PC-3 (cell line): Measurements from ENCODE around the gene MED13L. TPM values are rescaled to one million over a fixed set of nuclear protein-coding genes. Genes with fewer than 3 reads are reported as not detected.

ENCODE experiments used
- ATAC-seq: fragments of 200-7000 bp; cut with Tn5 transposase; 2 replicates; pipeline ENCODE4 v1.9.1; 2020; ENCODE audit warnings: mild to moderate bottlenecking, moderate library complexity
- BruUV-seq: library from RNA; stranded (reverse); fragments of 400-500 nt; replicated peaks from 2 replicates; lab custom pipeline; 2021; lab: Mats Ljungman, UMichigan
- CTCF ChIA-PET: fragments of 300-600 bp; sonication (Branson Sonifier 250); formaldehyde crosslinking; loops from one replicate; lab custom pipeline; 2022; ENCODE audit warnings: antibody characterized with exemption; lab: Charles Lee
- POLR2A ChIA-PET: fragments of 300-600 bp; sonication (Branson Sonifier 250); formaldehyde crosslinking; loops from one replicate; lab custom pipeline; 2022; ENCODE audit warnings: antibody characterized with exemption; ENCODE audit not compliant: unreplicated experiment; lab: Charles Lee
- DNase-seq: peaks from one replicate; pipeline ENCODE4 v3.0.0-alpha.2; 2015
- H2AFZ ChIP-seq: fragments of 300-600 bp; sonication (generic); 2 replicates; pipeline ENCODE4 v1.6.0; 2016; ENCODE audit warnings: antibody characterized with exemption, low read length
- H3F3A ChIP-seq: fragments of 300-600 bp; sonication (generic); one replicate; pipeline ENCODE4 v1.6.0; 2017; ENCODE audit warnings: antibody characterized with exemption, low read length, control low read depth, mild to moderate bottlenecking; ENCODE audit not compliant: unreplicated experiment
- H3K27ac ChIP-seq: fragments of 300-600 bp; sonication (generic); 2 replicates; pipeline ENCODE4 v1.5.1; 2016; ENCODE audit warnings: mild to moderate bottlenecking, low read length
- H3K27me3 ChIP-seq: fragments of 300-600 bp; sonication (generic); 2 replicates; pipeline ENCODE4 v1.6.1; 2016; ENCODE audit warnings: low read length, mixed read lengths
- H3K36me3 ChIP-seq: fragments of 300-600 bp; sonication (generic); 2 replicates; pipeline ENCODE4 v1.6.1; 2016; ENCODE audit warnings: low read depth, mixed run types, low read length, mixed read lengths
- H3K4me1 ChIP-seq: fragments of 300-600 bp; sonication (generic); 2 replicates; pipeline ENCODE4 v1.5.1; 2016; ENCODE audit warnings: low read length; ENCODE audit not compliant: insufficient read depth
- H3K4me2 ChIP-seq: fragments of 300-600 bp; sonication (generic); 2 replicates; pipeline ENCODE4 v1.6.0; 2016; ENCODE audit warnings: low read length
- H3K4me3 ChIP-seq: fragments of 300-600 bp; sonication (generic); 2 replicates; pipeline ENCODE4 v1.5.1; 2016; ENCODE audit warnings: mild to moderate bottlenecking, low read length, mixed read lengths
- H3K79me2 ChIP-seq: fragments of 300-600 bp; sonication (generic); 2 replicates; pipeline ENCODE4 v1.6.1; 2017; ENCODE audit warnings: low read length, mixed read lengths
- H3K9ac ChIP-seq: fragments of 300-600 bp; sonication (generic); 2 replicates; pipeline ENCODE4 v1.6.0; 2016; ENCODE audit warnings: mild to moderate bottlenecking, low read length
- H3K9me2 ChIP-seq: fragments of 300-600 bp; sonication (generic); replicated peaks from 2 replicates; pipeline ENCODE4 v1.6.1; 2016; ENCODE audit warnings: mixed run types, low read length, mixed read lengths
- H3K9me3 ChIP-seq: fragments of 300-600 bp; sonication (generic); 2 replicates; pipeline ENCODE4 v1.6.1; 2016; ENCODE audit warnings: low read length, mixed read lengths
- H4K20me1 ChIP-seq: fragments of 300-600 bp; sonication (generic); 2 replicates; pipeline ENCODE4 v1.6.1; 2016; ENCODE audit warnings: low read length, mixed read lengths
- EZH2 ChIP-seq: fragments of 300-600 bp; sonication (generic); IDR thresholded peaks from one replicate; pipeline ENCODE4 v1.6.1; 2017; ENCODE audit warnings: antibody characterized with exemption, mild to moderate bottlenecking, low read length; ENCODE audit not compliant: unreplicated experiment
- EZH2phosphoT487 ChIP-seq: fragments of 300-600 bp; sonication (generic); IDR thresholded peaks from 2 replicates; pipeline ENCODE4 v1.6.1; 2018; ENCODE audit warnings: mild to moderate bottlenecking, antibody characterized with exemption, low read length, borderline replicate concordance
- intact Hi-C: fragments of 100-400 bp; cut with micrococcal nuclease; formaldehyde crosslinking; loops from 2 replicates; pipeline ENCODE4 v1.9.0; 2023
- total RNA-seq: library from RNA; depleted of rRNA; stranded (reverse); fragments of >200 nt; gene quantifications from 2 replicates; pipeline ENCODE4 v1.2.3, GENCODE V29; 2014
- TF ChIP-seq, protein P1 (sequence below): fragments of 300-600 bp; sonication (generic); conservative IDR thresholded peaks from 2 replicates; pipeline ENCODE4 v1.5.1; 2017; ENCODE audit warnings: antibody characterized with exemption, low read depth, mild to moderate bottlenecking, low read length

Gene MED13L
- total RNA-seq, 1 experiment from 2014 or later = 61.2 TPM

DNA sequence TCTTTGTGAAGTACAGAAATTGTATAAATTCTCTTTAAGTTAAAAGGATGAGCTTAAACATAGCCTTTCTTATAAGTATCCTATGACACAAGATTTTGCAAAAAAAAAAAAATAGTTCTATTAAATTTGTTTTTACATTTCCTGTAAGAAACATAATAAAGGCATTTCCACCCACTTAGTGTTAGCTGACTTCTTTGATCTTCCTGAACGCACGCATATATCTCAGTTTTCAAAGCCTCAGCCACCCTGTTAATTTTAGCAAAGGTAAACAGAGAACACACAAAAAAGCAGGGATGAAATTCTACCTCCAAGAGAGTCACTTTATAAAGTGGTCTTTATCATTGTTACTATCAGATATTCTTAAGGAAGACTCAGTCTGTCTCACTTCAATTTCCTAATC is 277.9 kb downstream of the MED13L start:
- Histone ChIP-seq H3K9me2 (no peaks in the 10 kb centered on the region), H3K9me3 (no peaks in the 10 kb centered on the region), H4K20me1 (no peaks in the 10 kb centered on the region), H3K4me2 (no peak overlapping the region), H3K9ac (no peak overlapping the region), H3K27ac (no peak overlapping the region), H2AFZ (no peak overlapping the region), H3K27me3 (no peaks in the 10 kb centered on the region), H3K79me2 (no peaks in the 10 kb centered on the region), H3F3A (no peaks in the 10 kb centered on the region), H3K4me1 (peaks cover 17% of the 10 kb centered on the region), H3K4me3 (no peak overlapping the region), H3K36me3 (peaks cover 42% of the 10 kb centered on the region)
- ChIA-PET POLR2A (interaction anchor here (0.6 to 0.7 kb wide), 2 partner anchors 193 to 696 kb away, joined by 8 to 22 read pairs; no protein-coding TSS in a partner anchor), CTCF (interaction anchor here (0.7 kb wide), 1 partner anchor 1096 kb away, joined by 6 read pairs; no protein-coding TSS in a partner anchor)
- DNase-seq (no peak), ATAC-seq (no peak)
- intact Hi-C loops = loop anchor here (5.0 kb wide), 2 partner anchors 138 to 708 kb away; no protein-coding TSS in a partner anchor
- TF ChIP-seq EZH2 = no peak
- TF ChIP-seq EZH2phosphoT487 = no peak
- TF ChIP-seq, protein P1, sequence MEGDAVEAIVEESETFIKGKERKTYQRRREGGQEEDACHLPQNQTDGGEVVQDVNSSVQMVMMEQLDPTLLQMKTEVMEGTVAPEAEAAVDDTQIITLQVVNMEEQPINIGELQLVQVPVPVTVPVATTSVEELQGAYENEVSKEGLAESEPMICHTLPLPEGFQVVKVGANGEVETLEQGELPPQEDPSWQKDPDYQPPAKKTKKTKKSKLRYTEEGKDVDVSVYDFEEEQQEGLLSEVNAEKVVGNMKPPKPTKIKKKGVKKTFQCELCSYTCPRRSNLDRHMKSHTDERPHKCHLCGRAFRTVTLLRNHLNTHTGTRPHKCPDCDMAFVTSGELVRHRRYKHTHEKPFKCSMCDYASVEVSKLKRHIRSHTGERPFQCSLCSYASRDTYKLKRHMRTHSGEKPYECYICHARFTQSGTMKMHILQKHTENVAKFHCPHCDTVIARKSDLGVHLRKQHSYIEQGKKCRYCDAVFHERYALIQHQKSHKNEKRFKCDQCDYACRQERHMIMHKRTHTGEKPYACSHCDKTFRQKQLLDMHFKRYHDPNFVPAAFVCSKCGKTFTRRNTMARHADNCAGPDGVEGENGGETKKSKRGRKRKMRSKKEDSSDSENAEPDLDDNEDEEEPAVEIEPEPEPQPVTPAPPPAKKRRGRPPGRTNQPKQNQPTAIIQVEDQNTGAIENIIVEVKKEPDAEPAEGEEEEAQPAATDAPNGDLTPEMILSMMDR = no peak
- no TSS peak for BruUV-seq

DNA sequence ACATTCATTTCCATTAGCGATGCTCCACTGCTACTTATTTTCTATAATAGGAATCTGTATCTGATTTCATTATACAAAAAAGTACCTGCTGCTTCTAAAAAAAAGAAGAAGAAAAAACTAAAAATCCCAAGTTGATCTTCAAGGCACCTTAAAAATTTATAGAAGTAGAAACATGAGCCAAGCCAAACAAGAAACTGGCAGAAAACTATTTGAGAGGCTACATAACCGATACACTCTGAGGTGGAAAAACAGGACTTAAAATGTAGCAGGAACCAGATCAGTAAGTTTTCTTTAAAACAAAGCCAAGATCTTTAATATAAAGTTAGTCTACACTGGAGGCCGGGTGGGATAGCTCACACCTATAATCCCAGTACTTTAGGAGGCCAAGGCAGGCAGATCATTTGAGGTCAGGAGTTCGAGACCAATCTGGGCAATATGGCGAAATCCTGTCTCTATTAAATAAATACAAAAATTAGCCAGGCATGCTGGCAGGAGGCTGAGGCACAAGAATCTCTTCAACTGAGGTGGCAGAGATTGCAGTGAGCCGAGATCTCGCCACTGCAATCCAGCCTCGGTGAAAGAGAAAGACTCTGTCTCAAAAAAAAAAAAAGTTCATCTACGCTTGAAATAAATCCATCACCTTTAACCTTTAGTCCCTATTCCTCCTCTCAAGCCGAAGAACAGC is 278.6 kb downstream of the MED13L start:
- ChIA-PET POLR2A (interaction anchor here (0.6 to 0.7 kb wide), 2 partner anchors 193 to 697 kb away, joined by 8 to 22 read pairs; no protein-coding TSS in a partner anchor), CTCF (interaction anchor here (0.7 kb wide), 1 partner anchor 1097 kb away, joined by 6 read pairs; no protein-coding TSS in a partner anchor)
- no peak overlapping the region for H3K9ac ChIP-seq
- H3K9me2 ChIP-seq = no peaks in the 10 kb centered on the region
- DNase-seq (peak; percentile 56), ATAC-seq (peak; percentile 65)
- no peaks in the 10 kb centered on the region for H4K20me1 ChIP-seq
- no peak overlapping the region for H3K4me3 ChIP-seq
- no peaks in the 10 kb centered on the region for H3K79me2 ChIP-seq
- intact Hi-C loops = loop anchor here (1.0 to 5.0 kb wide), 5 partner anchors 138 to 708 kb away; no protein-coding TSS in a partner anchor
- TF ChIP-seq EZH2 (no peak), EZH2phosphoT487 (no peak)
- TF ChIP-seq, protein P1 = no peak
- no peak overlapping the region for H3K27ac ChIP-seq
- no peak overlapping the region for H2AFZ ChIP-seq
- no peaks in the 10 kb centered on the region for H3F3A ChIP-seq
- peaks cover 37% of the 10 kb centered on the region for H3K36me3 ChIP-seq
- H3K4me1 ChIP-seq = peaks cover 17% of the 10 kb centered on the region
- no peaks in the 10 kb centered on the region for H3K27me3 ChIP-seq
- H3K9me3 ChIP-seq = no peaks in the 10 kb centered on the region
- H3K4me2 ChIP-seq = no peak overlapping the region
- no TSS peak for BruUV-seq
